KOPT-K1 (cell line): ENCODE results near the gene PNLIPRP2.

Experiments
- H3K27ac ChIP-seq: fragments of 200-600 bp; sonication (generic); 2 replicates; pipeline ENCODE4 v1.5.1; 2016; ENCODE audit warnings: antibody characterized with exemption, mild to moderate bottlenecking, low read depth, low read length; ENCODE audit not compliant: poor library complexity, severe bottlenecking
- H3K36me3 ChIP-seq: fragments of 200-600 bp; sonication (generic); 2 replicates; pipeline ENCODE4 v1.5.1; 2017; ENCODE audit warnings: antibody characterized with exemption, mild to moderate bottlenecking, low read length, moderate library complexity; ENCODE audit not compliant: insufficient read depth
- H3K9me3 ChIP-seq: fragments of 200-600 bp; sonication (generic); 2 replicates; pipeline ENCODE4 v1.5.1; 2017; ENCODE audit warnings: antibody characterized with exemption, low read length, mild to moderate bottlenecking; ENCODE audit not compliant: insufficient read depth, poor library complexity, severe bottlenecking

PNLIPRP2 gene

DNA sequence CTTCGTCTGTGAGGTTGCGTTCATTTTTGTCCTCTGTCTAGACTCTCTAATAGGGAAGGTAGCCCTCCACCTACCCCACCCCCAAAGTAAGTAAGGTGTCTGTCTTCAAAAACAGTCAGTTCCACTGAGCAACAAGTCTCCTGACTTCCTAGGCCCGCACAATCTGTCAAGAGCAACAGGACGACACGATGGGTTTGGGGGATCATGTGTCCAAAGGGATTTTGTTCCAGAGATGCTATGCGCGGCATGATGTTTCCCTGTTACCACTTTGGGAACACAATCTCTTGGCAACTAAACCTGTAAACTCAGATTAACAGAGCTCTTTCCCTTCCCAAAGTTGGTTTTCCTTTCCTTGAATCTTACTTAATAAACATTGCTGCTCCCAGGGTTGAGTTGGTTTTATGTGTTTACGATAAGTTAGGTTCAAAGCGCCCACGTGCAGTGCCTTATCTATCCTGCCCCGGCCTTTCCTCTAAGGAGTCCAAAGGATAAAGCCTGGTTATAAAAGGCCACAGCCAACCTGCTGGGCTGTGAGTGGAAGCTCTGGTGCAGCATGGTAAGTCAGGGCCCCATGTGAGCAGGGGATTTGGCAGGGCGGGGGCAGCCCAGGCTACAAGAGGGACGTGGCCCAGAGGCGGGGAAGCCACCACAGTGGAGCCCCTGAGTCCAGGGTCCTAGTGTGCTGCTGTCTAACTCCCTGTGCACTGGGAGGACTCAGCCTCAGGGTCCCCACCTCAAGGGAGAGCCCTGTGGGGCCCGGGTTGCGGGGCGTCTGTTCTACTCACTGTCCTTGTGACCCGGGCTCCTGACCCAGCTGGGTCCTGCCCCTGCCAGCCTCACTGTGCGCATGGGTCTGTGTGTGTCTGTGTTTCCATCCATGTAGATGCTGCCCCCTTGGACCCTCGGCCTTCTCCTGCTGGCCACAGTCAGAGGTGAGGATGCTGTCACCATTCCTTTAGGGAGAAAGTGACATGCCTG, at the start of gene PNLIPRP2:
Gene PNLIPRP2, plus strand, starts transcription at position 531 of the 978 bp plus-strand sequence.
- H3K27ac ChIP-seq = no peak within 1 kb of the TSS
- no peaks in the 10 kb centered on the region for H3K36me3 ChIP-seq
- no peaks in the 10 kb centered on the region for H3K9me3 ChIP-seq

DNA sequence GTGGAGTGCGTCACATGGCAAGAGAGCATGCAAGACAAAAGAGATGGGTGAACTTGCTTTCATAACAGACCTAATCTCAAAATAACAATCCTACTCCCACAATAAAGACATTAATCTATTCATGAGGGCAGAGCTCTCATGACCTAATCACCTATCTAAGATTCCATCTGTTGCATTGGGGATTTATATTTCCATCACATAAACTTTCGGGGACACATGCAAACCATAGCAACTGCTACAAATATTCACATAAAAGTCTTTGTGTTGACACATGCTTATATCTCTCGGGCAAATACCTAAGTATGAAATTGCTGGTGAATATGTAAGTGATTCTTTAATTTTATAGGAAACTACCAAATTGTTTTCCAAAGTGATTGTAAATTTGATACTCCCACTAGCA, 46.0 kb upstream of the PNLIPRP2 start:
- no peaks in the 10 kb centered on the region for H3K9me3 ChIP-seq
- H3K27ac ChIP-seq = no peak overlapping the region
- H3K36me3 ChIP-seq = no peaks in the 10 kb centered on the region

DNA sequence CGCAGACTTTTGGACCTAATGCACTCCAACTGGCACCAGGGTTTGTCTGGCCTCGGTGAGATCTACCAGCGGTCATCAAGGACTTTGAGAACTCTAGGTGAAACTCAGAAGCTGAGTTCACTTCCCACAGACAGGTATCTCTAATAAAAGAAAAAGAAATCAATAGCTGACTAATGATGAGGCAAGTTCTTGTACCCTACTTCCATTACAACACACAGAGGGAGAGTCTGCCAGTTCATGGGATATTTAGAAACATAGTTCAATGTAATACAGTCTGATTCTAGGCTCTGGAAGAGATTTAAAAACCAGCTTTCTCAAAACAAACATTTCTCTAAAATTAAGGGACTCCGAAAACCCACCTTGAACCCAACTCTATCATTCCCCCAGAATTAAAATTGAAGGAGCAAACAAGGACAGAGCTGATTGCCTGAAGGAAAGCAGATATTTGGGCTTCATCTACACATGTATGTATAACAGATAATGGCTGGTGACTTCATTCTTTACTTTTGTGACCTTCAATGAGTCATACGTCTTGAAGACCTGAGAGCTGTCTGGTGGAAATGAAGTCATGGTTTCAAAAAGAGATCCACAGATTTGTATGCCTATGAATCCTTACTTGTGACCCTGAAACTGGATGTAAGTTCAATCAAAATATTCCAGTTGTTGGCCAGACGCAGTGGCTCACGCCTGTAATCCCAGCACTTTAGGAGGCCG, 32.7 kb upstream of the PNLIPRP2 start:
- Histone ChIP-seq H3K36me3 (no peaks in the 10 kb centered on the region), H3K9me3 (no peaks in the 10 kb centered on the region), H3K27ac (no peak overlapping the region)

DNA sequence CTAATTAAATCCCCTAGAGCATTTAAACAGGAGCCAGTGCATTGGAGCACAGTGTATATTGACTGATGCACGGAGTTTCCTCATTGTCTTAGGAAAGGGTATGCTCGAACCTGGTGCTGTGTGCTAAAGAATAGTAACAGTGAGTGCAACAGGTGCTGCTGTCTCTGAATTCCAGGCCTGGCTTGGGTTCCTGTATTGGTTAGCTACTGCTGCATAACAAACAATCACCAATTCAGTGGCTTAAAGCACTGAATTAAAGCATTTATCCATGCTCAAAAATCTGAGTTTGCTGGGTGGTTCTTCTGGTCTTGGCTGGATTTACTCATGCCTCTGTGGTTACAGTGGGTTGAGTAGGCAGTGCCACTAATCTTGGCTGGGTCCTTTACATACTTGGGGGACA, 31.8 kb upstream of the PNLIPRP2 start:
- Histone ChIP-seq H3K9me3 (no peaks in the 10 kb centered on the region), H3K36me3 (no peaks in the 10 kb centered on the region)

DNA sequence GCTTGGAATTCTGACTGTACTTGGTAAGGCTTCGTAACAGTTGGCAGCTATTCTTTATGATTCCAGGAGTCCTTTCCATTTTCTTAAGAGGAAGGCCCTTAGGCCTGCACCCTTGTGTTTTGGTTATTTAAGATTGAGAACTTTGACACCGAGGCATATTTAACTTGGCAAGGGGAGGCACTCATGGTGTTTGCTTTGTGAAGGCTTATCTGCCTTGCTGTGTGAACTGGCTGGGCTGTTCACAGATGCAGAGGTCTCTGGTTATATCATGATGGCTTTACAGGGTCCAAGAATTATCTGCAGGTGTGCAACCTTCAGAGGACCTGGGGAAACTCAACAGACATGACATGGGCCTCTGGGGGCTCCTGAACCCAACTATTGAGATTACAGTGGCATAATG, 30.8 kb upstream of the PNLIPRP2 start:
- Histone ChIP-seq H3K27ac (no peak overlapping the region), H3K9me3 (no peaks in the 10 kb centered on the region), H3K36me3 (no peaks in the 10 kb centered on the region)

More for the DNA sequence above, 31.8 kb upstream of the PNLIPRP2 start:
- H3K27ac ChIP-seq = no peak overlapping the region

DNA sequence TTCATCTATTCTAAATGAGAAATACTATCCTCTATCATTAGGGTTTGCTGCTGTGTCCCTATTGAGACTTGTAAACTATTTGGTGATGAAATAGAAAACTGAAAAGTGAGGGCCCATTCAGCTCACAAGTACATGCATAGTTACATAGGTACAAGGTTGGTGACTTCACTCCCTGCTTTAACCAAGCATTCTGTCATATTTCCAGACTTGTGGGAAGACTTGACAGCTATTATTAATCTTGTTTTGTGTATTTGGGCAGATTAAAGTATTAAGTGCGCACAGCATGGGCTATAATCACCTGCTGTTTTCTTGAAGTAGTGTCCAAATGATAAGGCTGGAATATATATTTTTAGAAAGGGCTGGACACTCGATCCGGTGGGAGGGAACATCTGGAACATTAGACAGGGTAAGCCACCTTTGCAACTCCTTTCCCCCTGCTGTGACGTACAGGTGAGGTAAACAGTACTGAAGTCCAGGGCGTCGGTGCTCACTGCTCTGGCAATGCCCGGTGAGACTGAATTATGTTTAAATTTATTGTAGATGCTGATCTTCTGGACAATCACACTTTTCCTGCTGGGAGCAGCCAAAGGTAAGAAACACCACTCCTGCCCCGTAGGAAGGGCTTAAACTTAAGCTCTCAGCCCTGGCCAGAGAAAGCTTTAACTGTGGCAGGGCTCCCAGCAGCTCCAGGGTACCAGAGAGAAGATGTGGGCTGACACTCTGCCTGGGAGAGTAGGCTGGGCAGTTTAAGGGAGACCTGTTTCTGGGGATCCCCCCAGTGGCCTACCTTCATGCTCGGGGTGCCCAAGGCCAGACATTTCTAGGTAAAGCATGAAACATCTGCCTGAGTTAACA, 29.9 kb upstream of the PNLIPRP2 start, which contains the start of gene PNLIPRP1:
Gene PNLIPRP1, plus strand, starts transcription at position 370 of the 855 bp plus-strand sequence. Its CDS starts 171 bp downstream, at position 541.
- H3K9me3 ChIP-seq = no peaks in the 10 kb centered on the region
- no peaks in the 10 kb centered on the region for H3K36me3 ChIP-seq
- no peak within 1 kb of the TSS for H3K27ac ChIP-seq

DNA sequence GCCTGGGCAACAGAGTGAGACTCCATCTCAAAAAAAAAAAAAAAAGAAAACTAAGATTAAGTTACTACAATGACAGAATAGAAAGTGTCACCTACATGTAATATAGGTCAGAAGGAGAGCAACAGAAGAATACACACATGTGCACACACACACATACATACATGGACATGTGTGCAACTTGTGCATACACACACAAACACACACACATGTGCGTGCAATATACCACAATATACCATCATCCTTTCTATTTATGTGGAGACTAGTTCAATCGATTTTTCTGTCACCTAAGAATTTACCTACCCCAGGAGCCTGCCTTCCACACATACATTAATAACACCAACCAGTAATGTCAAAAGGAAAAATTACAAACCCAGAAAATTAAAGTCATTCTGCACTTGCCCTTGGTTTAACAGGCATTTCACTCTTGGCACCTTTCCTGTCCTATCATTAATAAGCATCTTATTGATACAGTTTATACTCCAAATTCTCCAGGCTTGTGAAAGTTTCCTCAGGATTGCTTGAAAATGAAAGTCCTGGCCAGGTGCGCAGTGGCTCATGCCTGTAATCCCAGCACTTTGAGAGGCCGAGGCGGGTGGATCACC, 27.5 kb upstream of the PNLIPRP2 start:
- Histone ChIP-seq H3K36me3 (no peaks in the 10 kb centered on the region), H3K27ac (no peak overlapping the region), H3K9me3 (no peaks in the 10 kb centered on the region)

DNA sequence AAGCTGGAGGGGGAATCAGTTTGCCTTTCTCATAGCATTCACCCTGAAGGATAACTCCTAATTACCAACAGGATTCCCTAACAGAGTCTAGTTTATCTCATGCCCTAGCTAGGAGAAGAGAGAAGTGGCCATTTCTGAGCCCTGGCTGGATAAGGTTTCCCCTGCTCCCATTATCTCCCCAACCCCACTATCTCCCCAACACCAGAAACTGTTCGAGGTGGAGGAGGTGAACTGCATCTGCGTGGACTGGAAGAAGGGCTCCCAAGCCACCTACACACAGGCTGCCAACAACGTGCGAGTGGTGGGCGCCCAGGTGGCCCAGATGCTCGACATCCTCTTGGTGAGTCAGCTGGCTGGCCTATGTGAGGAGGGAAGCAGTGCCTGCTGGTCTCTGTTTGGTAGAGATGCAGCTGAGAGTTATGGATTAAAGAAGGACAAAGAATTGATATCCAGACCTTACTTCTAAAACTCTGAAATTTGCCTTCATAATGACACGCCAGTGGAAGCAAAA, 26.2 kb upstream of the PNLIPRP2 start:
- no peak overlapping the region for H3K27ac ChIP-seq
- no peaks in the 10 kb centered on the region for H3K36me3 ChIP-seq
- H3K9me3 ChIP-seq = no peaks in the 10 kb centered on the region

DNA sequence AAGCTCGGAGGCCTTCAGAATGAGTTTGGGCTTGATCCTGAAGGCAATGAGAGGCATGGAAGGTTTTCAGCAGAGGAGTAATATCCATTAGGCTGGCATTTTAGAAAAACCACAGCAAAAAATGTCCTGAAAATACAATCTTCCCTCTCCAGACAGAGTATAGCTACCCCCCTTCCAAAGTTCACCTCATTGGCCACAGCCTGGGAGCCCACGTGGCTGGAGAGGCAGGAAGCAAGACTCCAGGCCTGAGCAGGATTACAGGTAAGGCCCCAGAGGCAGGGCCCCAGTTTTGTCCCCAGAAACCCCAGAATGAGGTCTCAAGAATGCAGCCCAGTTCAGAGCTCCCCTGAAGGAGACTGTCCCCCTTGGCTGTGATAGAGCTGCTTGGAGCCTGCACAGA, 24.7 kb upstream of the PNLIPRP2 start:
- no peaks in the 10 kb centered on the region for H3K9me3 ChIP-seq
- no peaks in the 10 kb centered on the region for H3K36me3 ChIP-seq
- no peak overlapping the region for H3K27ac ChIP-seq

DNA sequence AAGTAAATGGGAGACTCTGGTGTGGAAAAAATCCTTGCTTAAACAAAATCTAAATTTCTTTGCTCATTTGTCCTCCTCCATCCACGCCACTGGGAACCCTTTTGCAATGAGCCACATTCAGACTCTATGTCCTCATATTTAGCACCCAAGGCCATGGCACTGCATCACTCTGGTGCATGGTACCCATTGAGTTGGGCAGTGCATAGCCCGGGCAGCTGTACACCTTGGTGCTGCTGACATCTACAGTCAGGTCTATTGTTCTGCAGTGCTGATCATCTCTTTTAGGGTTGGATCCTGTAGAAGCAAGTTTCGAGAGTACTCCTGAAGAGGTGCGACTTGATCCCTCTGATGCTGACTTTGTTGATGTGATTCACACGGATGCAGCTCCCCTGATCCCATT, 23.2 kb upstream of the PNLIPRP2 start:
- Histone ChIP-seq H3K9me3 (no peaks in the 10 kb centered on the region), H3K27ac (no peak overlapping the region), H3K36me3 (no peaks in the 10 kb centered on the region)

DNA sequence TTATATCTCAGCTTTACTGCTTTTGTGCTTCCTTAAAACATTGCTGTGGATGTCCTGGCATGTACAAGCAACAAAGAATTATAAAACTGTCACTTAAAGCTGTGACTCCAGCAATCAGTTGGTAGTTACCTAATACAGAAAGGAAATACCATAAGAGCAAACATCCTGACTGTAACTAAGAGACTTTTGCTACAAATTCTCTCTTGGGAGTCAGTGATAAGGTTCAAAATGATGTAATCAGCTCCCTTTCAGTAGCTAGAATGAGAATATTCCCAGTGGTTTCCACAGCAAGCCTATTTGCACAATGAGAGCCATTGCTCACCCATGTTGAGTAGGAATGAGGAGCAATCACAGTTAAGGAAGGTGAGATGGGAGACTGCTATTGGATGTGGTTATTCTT, 22.4 kb upstream of the PNLIPRP2 start:
- no peaks in the 10 kb centered on the region for H3K36me3 ChIP-seq

DNA sequence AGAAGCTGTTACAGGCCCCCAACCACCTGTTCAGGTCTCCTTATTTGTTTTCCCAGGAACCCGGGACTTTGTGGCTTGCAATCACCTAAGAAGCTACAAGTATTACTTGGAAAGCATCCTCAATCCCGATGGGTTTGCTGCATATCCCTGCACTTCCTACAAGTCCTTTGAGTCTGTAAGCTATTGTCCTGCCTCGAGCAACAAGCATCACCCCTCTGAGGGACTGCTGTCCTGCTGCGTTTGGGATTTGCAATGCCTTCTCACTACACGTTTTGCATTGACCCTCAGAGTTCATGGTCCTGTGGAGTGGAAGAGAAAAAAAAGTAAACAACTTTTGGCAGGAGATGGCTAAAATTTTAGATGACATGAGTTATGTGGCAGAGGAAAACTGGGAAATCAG, 20.8 kb upstream of the PNLIPRP2 start:
- Histone ChIP-seq H3K27ac (no peak overlapping the region), H3K36me3 (no peaks in the 10 kb centered on the region), H3K9me3 (no peaks in the 10 kb centered on the region)

More for the DNA sequence above, 22.4 kb upstream of the PNLIPRP2 start:
- no peaks in the 10 kb centered on the region for H3K9me3 ChIP-seq
- H3K27ac ChIP-seq = no peak overlapping the region

DNA sequence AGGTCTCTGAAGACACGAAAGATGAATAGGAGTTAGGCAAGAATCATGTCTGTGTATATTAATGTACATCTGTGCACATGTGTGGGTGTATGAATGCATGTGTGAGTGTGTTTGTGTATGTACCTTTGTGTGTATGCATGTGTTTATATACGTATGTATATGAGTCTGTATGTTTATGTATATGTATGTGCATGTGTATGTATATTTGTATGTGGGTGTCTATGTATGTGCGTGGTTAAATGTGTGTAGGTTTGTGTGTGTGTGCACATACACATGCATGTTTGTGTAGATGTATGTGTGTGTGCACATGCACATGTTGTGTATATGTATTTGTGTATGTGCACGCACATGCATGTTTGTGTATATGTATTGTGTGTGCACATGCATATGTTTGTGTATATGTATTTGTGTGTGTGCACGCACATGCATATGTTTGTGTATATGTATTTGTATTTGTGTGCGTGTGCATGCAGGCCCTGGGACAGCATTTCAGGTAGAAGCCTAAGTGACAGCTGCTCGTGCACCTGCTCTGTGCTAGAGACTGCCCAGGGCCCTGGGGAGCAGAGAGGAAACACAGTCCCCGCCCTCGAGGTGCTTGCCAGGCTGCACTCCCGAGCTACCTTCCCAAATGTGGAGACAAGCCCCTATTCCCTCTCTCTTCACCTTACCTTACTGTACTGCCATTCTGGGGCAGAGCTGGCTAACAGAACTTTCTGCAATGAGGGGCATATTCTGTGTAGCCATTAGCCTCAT, 17.9 kb upstream of the PNLIPRP2 start:
- H3K36me3 ChIP-seq = no peaks in the 10 kb centered on the region
- H3K27ac ChIP-seq = no peak overlapping the region
- no peaks in the 10 kb centered on the region for H3K9me3 ChIP-seq

DNA sequence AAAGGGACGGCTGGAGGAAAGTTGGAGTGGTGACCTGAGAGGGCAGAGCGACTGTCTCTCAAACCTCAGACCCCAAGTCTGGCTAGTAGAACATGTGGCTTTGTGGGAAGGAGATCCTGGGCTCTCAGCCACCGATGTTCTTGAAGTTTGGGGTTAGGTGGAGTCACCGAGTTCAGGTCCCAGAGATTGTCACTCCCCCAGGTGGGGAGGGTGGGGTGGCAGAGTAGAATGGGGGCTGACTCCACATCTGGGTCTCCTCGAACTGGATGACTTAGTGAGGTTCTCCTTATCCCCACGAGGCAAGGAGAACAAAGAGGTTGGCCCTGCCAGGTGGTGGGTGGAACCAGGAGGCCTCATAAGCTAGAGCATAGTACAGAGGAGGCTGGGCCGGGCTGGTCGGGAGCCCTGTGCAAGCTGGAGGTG, 14.7 kb upstream of the PNLIPRP2 start:
- no peaks in the 10 kb centered on the region for H3K36me3 ChIP-seq
- no peaks in the 10 kb centered on the region for H3K9me3 ChIP-seq
- no peak overlapping the region for H3K27ac ChIP-seq
